ENCODE measurements around the gene TXNIP. TPM values are rescaled to one million over a fixed set of nuclear protein-coding genes. Genes with fewer than 3 reads are reported as not detected.

Gene TXNIP
- polyA plus RNA-seq, 1 of the 3 experiments (the other 2 are of a cell fraction): 44.6 TPM

- Histone ChIP-seq H3K9me2 (no peaks in the 10 kb centered on the region), H3K4me2 (no peak within 1 kb of the TSS), H2AFZ (ENCODE audit: low read depth) (no peak within 1 kb of the TSS), H4K20me1 (ENCODE audit: insufficient read depth) (no peaks in the 10 kb centered on the region), H3K4me1 (ENCODE audit: control insufficient read depth in 1 of 2, insufficient read depth in 2 of 2, low read depth in 1 of 2, low read length in 1 of 2) (peaks cover 2 to 9% of the 10 kb centered on the region in 2 experiments; a peak in 3 of 4 replicates), H3K27me3 (ENCODE audit: insufficient read depth) (no peaks in the 10 kb centered on the region), H3K9me3 (no peaks in the 10 kb centered on the region), H3K4me3 (ENCODE audit: low read depth in 2 of 2, low read length in 1 of 2) (no peak within 1 kb of the TSS), H3K27ac (ENCODE audit: low read depth in 2 of 2, low read length in 1 of 2) (no peak within 1 kb of the TSS), H3K79me2 (ENCODE audit: insufficient read depth) (no peaks in the 10 kb centered on the region), H3K9ac (no peak within 1 kb of the TSS), H3F3A (replicated peaks; ENCODE audit: insufficient read depth) (peaks cover 4% of the 10 kb centered on the region), H3K36me3 (replicated peaks in 1 of 2; ENCODE audit: control insufficient read depth in 1 of 2, insufficient read depth in 2 of 2, low read length in 1 of 2) (no peaks in the 10 kb centered on the region)
- TF ChIP-seq JUND (IDR thresholded peaks at IDR 0.05) (no peak), GABPA (IDR thresholded peaks at IDR 0.05; ENCODE audit: low read depth) (no peak), MEF2A (IDR thresholded peaks at IDR 0.05; ENCODE audit: borderline replicate concordance, low read depth) (no peak), USF1 (IDR thresholded peaks at IDR 0.05; ENCODE audit: borderline replicate concordance, low read depth) (no peak), RXRA (IDR thresholded peaks at IDR 0.05; ENCODE audit: borderline replicate concordance, low read depth) (no peak), POLR2AphosphoS5 (IDR thresholded peaks at IDR 0.05; ENCODE audit: low read depth, low read length) (no peak), EP300 (IDR thresholded peaks at IDR 0.05; ENCODE audit: borderline replicate concordance in 1 of 2, low read depth in 1 of 2, low read length in 1 of 2) (no peak), ELF1 (IDR thresholded peaks at IDR 0.05) (no peak), TEAD4 (IDR thresholded peaks at IDR 0.05; ENCODE audit: borderline replicate concordance, insufficient read depth) (no peak), YY1 (IDR thresholded peaks at IDR 0.05; ENCODE audit: low read depth) (no peak), PBX3 (IDR thresholded peaks at IDR 0.05) (no peak), GATA2 (CRISPR knock-in tag; IDR thresholded peaks at IDR 0.05) (no peak), RAD21 (IDR thresholded peaks at IDR 0.05; ENCODE audit: low read length) (no peak), NRF1 (IDR thresholded peaks at IDR 0.05; ENCODE audit: low read depth, low read length) (no peak), ZBTB33 (IDR thresholded peaks at IDR 0.05; ENCODE audit: borderline replicate concordance, low read depth) (no peak), RFX5 (IDR thresholded peaks at IDR 0.05; ENCODE audit: low read length) (no peak)
- 49% methylated on average over 5 of the region's 5 CpGs for WGBS (ENCODE audit: low lambda C conversion rate)
- ChIA-PET POLR2A (no interaction called here), CTCF (interaction anchor here (0.9 to 2.7 kb wide), 7 partner anchors 11 to 176 kb away, joined by 3 to 11 read pairs (median 7); partner anchors contain the start of gene NUDT17)
- no peak for DNase-seq
Measured at GRCh38 chr1:146021622-146022402, 25.4 kb upstream of the TXNIP start, which contains the start of gene HJV. TSS of gene HJV (minus strand) at chr1:146021735. CDS start at chr1:146020231, 1,504 bp downstream.
